Endodermal cell (in vitro differentiated cells): ENCODE data around the gene LRCH3. TPM values are rescaled to one million over a fixed set of nuclear protein-coding genes. Genes with fewer than 3 reads are reported as not detected.

Experiments
- DNase-seq: peaks from one replicate; pipeline ENCODE4 v3.0.0-alpha.2; 2017
- H3K27ac ChIP-seq: 2 replicates; pipeline ENCODE4 v1.5.1; 2013; ENCODE audit warnings: mild to moderate bottlenecking, low read depth, low read length, moderate library complexity
- H3K27me3 ChIP-seq: 2 replicates; pipeline ENCODE4 v1.6.1; 2013; ENCODE audit warnings: mild to moderate bottlenecking, low read length, moderate library complexity; ENCODE audit not compliant: insufficient read depth, control insufficient read depth, poor library complexity, severe bottlenecking
- H3K36me3 ChIP-seq: 2 replicates; pipeline ENCODE4 v1.7.0; 2013; ENCODE audit warnings: mild to moderate bottlenecking, low read length, moderate library complexity; ENCODE audit not compliant: control insufficient read depth, insufficient read depth
- H3K4me1 ChIP-seq: one replicate; pipeline ENCODE4 v1.7.0; 2013; ENCODE audit warnings: low read length; ENCODE audit not compliant: control insufficient read depth, insufficient read depth
- H3K4me3 ChIP-seq: 2 replicates; pipeline ENCODE4 v1.5.1; 2013; ENCODE audit warnings: mild to moderate bottlenecking, low read length, moderate library complexity
- H3K9ac ChIP-seq: 2 replicates; pipeline ENCODE4 v1.6.1; 2013; ENCODE audit warnings: mild to moderate bottlenecking, low read length, moderate library complexity; ENCODE audit not compliant: poor library complexity, severe bottlenecking; ENCODE audit errors: extremely low read depth
- H3K9me3 ChIP-seq: 2 replicates; pipeline ENCODE4 v1.6.1; 2013; ENCODE audit warnings: mild to moderate bottlenecking, low read length, moderate library complexity; ENCODE audit not compliant: control insufficient read depth
- H3K27ac Mint-ChIP-seq: 2 replicates; pipeline ENCODE4 v1.8.0; 2020; ENCODE audit warnings: mixed read lengths
- H3K27me3 Mint-ChIP-seq: 2 replicates; pipeline ENCODE4 v1.8.0; 2021; ENCODE audit warnings: mild to moderate bottlenecking, mixed read lengths; ENCODE audit not compliant: insufficient read depth
- H3K36me3 Mint-ChIP-seq: 2 replicates; pipeline ENCODE4 v1.8.0; 2020; ENCODE audit warnings: low read depth, mixed read lengths
- H3K4me1 Mint-ChIP-seq: 2 replicates; pipeline ENCODE4 v1.8.0; 2020; ENCODE audit warnings: mixed read lengths
- H3K4me3 Mint-ChIP-seq: 2 replicates; pipeline ENCODE4 v1.8.0; 2020; ENCODE audit warnings: mild to moderate bottlenecking, moderate library complexity, mixed read lengths
- H3K9me3 Mint-ChIP-seq: 2 replicates; pipeline ENCODE4 v1.8.0; 2020; ENCODE audit warnings: mild to moderate bottlenecking, mixed read lengths
- CTCF ChIP-seq: fragments of 200-600 bp; sonication (generic); conservative IDR thresholded peaks from 2 replicates; pipeline ENCODE4 v1.5.0; 2021; ENCODE audit warnings: antibody characterized with exemption, mild to moderate bottlenecking
- WGBS, 2 experiments: methylation state at CpG; one replicate each; pipeline versions ENCODE4 v1.1.5 to v1.1.7; 2013; ENCODE audit warnings: missing lambda C conversion rate in 2 of 2, mixed read lengths in 1 of 2; ENCODE audit not compliant: insufficient coverage in 1 of 2, insufficient read length in 1 of 2; 5-methylcytosine and 5-hydroxymethylcytosine counted together
- total RNA-seq, 2 donors: library from RNA; stranded (reverse); fragmentation: NEBNext Ultra II Directional in 1 of 2; extraction: Animal tissue kit (Norgen Biotek cat#: 25700) in 1 of 2; gene quantifications; 2 replicates in 1 of 2; 3 replicates in 1 of 2; pipeline ENCODE4 v1.2.1, GENCODE V29; 2021

LRCH3 gene
- total RNA-seq, 2 donors from 2014 or later: 67.1 to 70.2 TPM

DNA sequence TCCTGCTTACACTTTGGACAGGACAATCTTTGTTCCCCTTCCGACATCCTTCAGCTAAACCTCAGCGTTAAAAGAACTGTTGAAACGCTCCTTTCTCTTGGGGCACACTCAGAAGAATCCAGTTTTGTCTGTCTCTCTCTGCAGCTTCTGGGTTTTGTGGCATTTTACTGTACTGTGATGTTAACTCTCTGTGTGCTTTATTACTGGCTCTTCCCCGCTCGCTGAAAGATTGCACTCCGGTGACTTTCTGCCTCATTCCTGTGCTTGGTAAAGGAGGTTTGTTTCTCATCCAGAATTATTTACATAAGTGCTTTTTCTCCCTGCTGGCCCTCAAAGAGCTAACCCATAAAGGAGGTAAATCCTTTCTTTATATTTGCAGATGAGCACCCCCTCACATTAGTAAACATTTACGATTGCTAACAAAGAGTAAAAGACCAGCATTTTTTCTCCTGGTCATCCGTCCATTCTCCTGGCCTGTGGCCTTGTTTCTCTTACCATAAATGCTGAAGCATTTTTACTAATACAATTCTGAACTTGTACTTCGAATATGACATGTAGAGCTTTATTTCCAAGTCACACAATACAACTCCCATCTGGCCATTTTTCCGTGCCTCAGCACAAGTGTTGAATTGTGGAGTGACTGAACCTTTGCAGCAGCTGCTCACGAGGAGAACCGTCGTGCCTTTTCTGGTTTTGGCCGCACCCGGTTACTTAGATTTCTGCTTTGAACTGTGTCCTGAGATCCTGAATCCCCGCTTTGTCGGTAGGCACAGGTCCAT, 89.6 kb downstream of the LRCH3 start:
- peaks cover 67% of the 10 kb centered on the region for H3K36me3 ChIP-seq
- H3K36me3 Mint-ChIP-seq: peaks cover 55% of the 10 kb centered on the region
- H3K9ac ChIP-seq: no peak overlapping the region
- H3K4me1 Mint-ChIP-seq: peaks cover 29% of the 10 kb centered on the region
- no peak for DNase-seq
- H3K9me3 ChIP-seq: peaks cover 15% of the 10 kb centered on the region
- peak overlapping the region; percentile 20 for H3K27ac Mint-ChIP-seq
- H3K4me1 ChIP-seq: peaks cover 7% of the 10 kb centered on the region
- H3K27ac ChIP-seq: peak overlapping the region; percentile 46
- H3K27me3 Mint-ChIP-seq: peaks cover 1% of the 10 kb centered on the region
- peaks cover 12% of the 10 kb centered on the region for H3K9me3 Mint-ChIP-seq
- H3K4me3 ChIP-seq: peak overlapping the region; percentile 9
- no peaks in the 10 kb centered on the region for H3K27me3 ChIP-seq
- peak overlapping the region; percentile 4 for H3K4me3 Mint-ChIP-seq
- 75 to 76% methylated on average over 11 to 16 of the region's 17 CpGs for WGBS, 2 experiments
- TF ChIP-seq CTCF: no peak

GRCh38 chr3:197881270-197881969, 90.4 kb downstream of the LRCH3 start:
- WGBS, 2 experiments: 87% methylated on average over 6 to 8 of the region's 8 CpGs
- peaks cover 1% of the 10 kb centered on the region for H3K27me3 Mint-ChIP-seq
- peaks cover 29% of the 10 kb centered on the region for H3K4me1 Mint-ChIP-seq
- H3K36me3 Mint-ChIP-seq: peaks cover 56% of the 10 kb centered on the region
- no peaks in the 10 kb centered on the region for H3K27me3 ChIP-seq
- no peak for DNase-seq
- peaks cover 12% of the 10 kb centered on the region for H3K9me3 Mint-ChIP-seq
- H3K36me3 ChIP-seq: peaks cover 61% of the 10 kb centered on the region
- H3K4me3 ChIP-seq: no peak overlapping the region
- no peak overlapping the region for H3K9ac ChIP-seq
- peaks cover 15% of the 10 kb centered on the region for H3K9me3 ChIP-seq
- H3K4me3 Mint-ChIP-seq: no peak overlapping the region
- no peak overlapping the region for H3K27ac Mint-ChIP-seq
- peaks cover 7% of the 10 kb centered on the region for H3K4me1 ChIP-seq
- no peak for TF ChIP-seq CTCF
- H3K27ac ChIP-seq: peak overlapping the region; percentile 59

DNA sequence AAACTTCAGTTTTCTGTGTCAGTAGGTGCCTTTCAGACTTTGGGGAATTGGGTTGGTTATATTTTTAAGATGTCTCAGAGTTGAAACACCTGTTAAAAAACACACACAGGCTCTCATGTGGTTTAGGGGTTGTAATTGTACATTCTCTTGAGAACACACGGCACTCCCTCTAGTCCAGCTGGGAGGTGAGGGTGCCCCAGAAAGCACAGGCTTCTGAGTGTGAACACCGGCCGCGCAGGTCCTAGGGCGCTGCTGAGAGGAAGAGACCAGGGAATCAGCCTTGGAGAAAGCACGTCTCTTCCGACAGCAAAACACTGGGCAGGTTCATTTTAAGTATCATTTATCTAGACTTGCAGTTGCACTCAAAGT, 90.9 kb downstream of the LRCH3 start:
- peaks cover 12% of the 10 kb centered on the region for H3K9me3 Mint-ChIP-seq
- TF ChIP-seq CTCF: no peak
- peaks cover 29% of the 10 kb centered on the region for H3K4me1 Mint-ChIP-seq
- no peak overlapping the region for H3K27ac Mint-ChIP-seq
- Histone ChIP-seq H3K9ac (no peak overlapping the region), H3K4me3 (no peak overlapping the region), H3K27me3 (no peaks in the 10 kb centered on the region), H3K9me3 (peaks cover 15% of the 10 kb centered on the region), H3K36me3 (peaks cover 61% of the 10 kb centered on the region), H3K4me1 (peaks cover 7% of the 10 kb centered on the region), H3K27ac (peak overlapping the region; percentile 59)
- no peak overlapping the region for H3K4me3 Mint-ChIP-seq
- peaks cover 53% of the 10 kb centered on the region for H3K36me3 Mint-ChIP-seq
- WGBS, 2 experiments: 83 to 100% methylated on average over 6 to 7 of the region's 7 CpGs
- peaks cover 1% of the 10 kb centered on the region for H3K27me3 Mint-ChIP-seq
- no peak for DNase-seq
